Brain microvascular endothelial cell (primary cell): ENCODE measurements around the gene TNFRSF21.

Experiments
- DNase-seq: peaks from one replicate; pipeline ENCODE4 v3.0.0-alpha.2; 2020
- H3K27ac ChIP-seq: fragments of 250-450 bp; sonication (Bioruptor Pico); 2 replicates; pipeline ENCODE4 v1.5.1; 2020; ENCODE audit warnings: mild to moderate bottlenecking, moderate library complexity
- H3K27me3 ChIP-seq: fragments of 250-450 bp; sonication (Bioruptor Pico); replicated peaks from 2 replicates; pipeline ENCODE4 v1.5.1; 2020; ENCODE audit warnings: mild to moderate bottlenecking
- H3K36me3 ChIP-seq: fragments of 250-450 bp; sonication (Bioruptor Pico); replicated peaks from 2 replicates; pipeline ENCODE4 v1.5.1; 2020; ENCODE audit warnings: mild to moderate bottlenecking
- H3K4me3 ChIP-seq: 2 replicates; pipeline ENCODE4 v1.5.1; 2011; ENCODE audit warnings: low read depth, mild to moderate bottlenecking, control low read depth, low read length, moderate library complexity
- CTCF ChIP-seq: IDR thresholded peaks from 2 replicates; pipeline ENCODE4 v1.5.1; 2011; ENCODE audit warnings: low read depth, mild to moderate bottlenecking, moderate library complexity, low read length, control low read depth, inconsistent platforms; ENCODE audit errors: missing control alignments
- in situ Hi-C: cut with HindIII; loops from 2 replicates; pipeline ENCODE4 v1.10.0; 2017; ENCODE audit warnings: low sequenced_read_pairs, low pct_ligation_motif_present

The TNFRSF21 gene

GRCh38 chr6:47254906-47255305, 54.8 kb downstream of the TNFRSF21 start:
- Histone ChIP-seq H3K27me3 (no peaks in the 10 kb centered on the region), H3K4me3 (no peak overlapping the region), H3K27ac (no peak overlapping the region), H3K36me3 (no peaks in the 10 kb centered on the region)
- no peak for DNase-seq
- in situ Hi-C loops = no loop called here
- no peak for TF ChIP-seq CTCF

GRCh38 chr6:47254051-47254450, 55.7 kb downstream of the TNFRSF21 start:
- no peaks in the 10 kb centered on the region for H3K36me3 ChIP-seq
- in situ Hi-C loops = no loop called here
- TF ChIP-seq CTCF = no peak
- DNase-seq = no peak
- H3K4me3 ChIP-seq = no peak overlapping the region
- H3K27me3 ChIP-seq = no peaks in the 10 kb centered on the region
- no peak overlapping the region for H3K27ac ChIP-seq

- Histone ChIP-seq H3K27me3 (no peaks in the 10 kb centered on the region), H3K27ac (no peak overlapping the region), H3K36me3 (no peaks in the 10 kb centered on the region), H3K4me3 (no peak overlapping the region)
- no peak for TF ChIP-seq CTCF
- in situ Hi-C loops = no loop called here
- DNase-seq = no peak
These were observed 56.6 kb downstream of the TNFRSF21 start for GRCh38 chr6:47253136-47253535.

- no peak overlapping the region for H3K4me3 ChIP-seq
- in situ Hi-C loops = no loop called here
- H3K36me3 ChIP-seq = no peaks in the 10 kb centered on the region
- H3K27ac ChIP-seq = no peak overlapping the region
- DNase-seq = no peak
- H3K27me3 ChIP-seq = no peaks in the 10 kb centered on the region
- TF ChIP-seq CTCF = no peak
These were observed 57.1 kb downstream of the TNFRSF21 start for GRCh38 chr6:47252633-47253032.

GRCh38 chr6:47251396-47251795, 58.3 kb downstream of the TNFRSF21 start:
- in situ Hi-C loops = no loop called here
- Histone ChIP-seq H3K27ac (no peak overlapping the region), H3K36me3 (no peaks in the 10 kb centered on the region), H3K4me3 (no peak overlapping the region), H3K27me3 (no peaks in the 10 kb centered on the region)
- no peak for TF ChIP-seq CTCF
- DNase-seq = no peak

- no peaks in the 10 kb centered on the region for H3K27me3 ChIP-seq
- H3K4me3 ChIP-seq = no peak overlapping the region
- no peak overlapping the region for H3K27ac ChIP-seq
- in situ Hi-C loops = no loop called here
- no peak for TF ChIP-seq CTCF
- no peaks in the 10 kb centered on the region for H3K36me3 ChIP-seq
- no peak for DNase-seq
These were observed 59.4 kb downstream of the TNFRSF21 start for GRCh38 chr6:47250302-47250701.
